Ureter (tissue), 1 donor: ENCODE data around the gene USP27X. TPM values are rescaled to one million over a fixed set of nuclear protein-coding genes. Genes with fewer than 3 reads are reported as not detected.

Source experiments
- DNase-seq: peaks from one replicate; pipeline ENCODE4 v3.0.0-alpha.2; 2020; ENCODE audit warnings: low spot score
- total RNA-seq: library from RNA; stranded (reverse); gene quantifications from one replicate; pipeline ENCODE4 v1.2.4, GENCODE V29; 2023
- donor health status: DM: yes; HTN: yes; CAD: no.

Gene USP27X
- total RNA-seq, 1 donor from 2014 or later: 2.4 TPM

GRCh38 chrX:49884290-49884862 lies 5.1 kb downstream of the USP27X start:
- DNase-seq: peak; percentile 57

GRCh38 chrX:49892542-49892941 lies 13.3 kb downstream of the USP27X start:
- no peak for DNase-seq

GRCh38 chrX:49896951-49897350 lies 17.7 kb downstream of the USP27X start:
- no peak for DNase-seq

GRCh38 chrX:49901048-49901447 lies 21.8 kb downstream of the USP27X start:
- DNase-seq: no peak

- DNase-seq: no peak
These were observed 31.1 kb downstream of the USP27X start for GRCh38 chrX:49910344-49910743.

GRCh38 chrX:49912086-49912485 lies 32.8 kb downstream of the USP27X start:
- no peak for DNase-seq

- no peak for DNase-seq
These were observed 33.6 kb downstream of the USP27X start for GRCh38 chrX:49912861-49913260.

GRCh38 chrX:49915361-49916222 lies 36.3 kb downstream of the USP27X start:
- no peak for DNase-seq

- DNase-seq: peak; percentile 52
These were observed 40.3 kb downstream of the USP27X start for GRCh38 chrX:49919617-49920016.

- DNase-seq: no peak
These were observed 41.8 kb downstream of the USP27X start for GRCh38 chrX:49921109-49921508.

- peak; percentile 95 for DNase-seq
These were observed 43.3 kb downstream of the USP27X start, which contains the start of gene CLCN5 for GRCh38 chrX:49922291-49923241. CLCN5 (plus strand) TSS chrX:49922596; CDS start chrX:49925299, 2,703 bp downstream.

- DNase-seq: no peak
These were observed 45.9 kb downstream of the USP27X start for GRCh38 chrX:49925176-49925575.

- DNase-seq: no peak
These were observed 50.8 kb downstream of the USP27X start for GRCh38 chrX:49930039-49930438.

Other genes with a start within 250 kb of the USP27X start
- not detected for gene PAGE1, start 183.5 kb upstream of the USP27X start, total RNA-seq
- gene PAGE4, start 50.2 kb upstream of the USP27X start, total RNA-seq: not detected
- gene CLCN5, start 43.1 kb downstream of the USP27X start, total RNA-seq: 7.2 TPM